Measurements from ENCODE around the gene RIMOC1.

DNA sequence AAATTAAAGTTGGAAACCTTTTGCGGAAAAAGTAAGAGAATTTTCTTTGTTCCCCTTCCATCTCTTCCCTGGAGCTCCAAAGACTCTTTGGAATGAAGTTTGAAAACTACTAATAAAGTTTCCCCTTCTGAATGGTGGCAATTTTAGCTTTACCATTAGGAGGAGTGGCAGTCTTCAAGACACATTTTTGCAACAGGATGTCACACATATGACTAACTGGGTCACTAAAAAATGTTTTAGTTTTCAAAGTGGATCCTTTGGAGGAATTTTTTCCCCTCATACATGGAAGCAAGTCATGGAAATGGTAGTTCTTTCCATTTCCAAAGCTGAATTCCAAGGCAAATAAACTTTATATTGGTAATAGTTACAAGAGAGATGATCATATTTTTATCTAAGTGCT is 36.5 kb downstream of the RIMOC1 start:
- TF ChIP-seq, protein P1, sequence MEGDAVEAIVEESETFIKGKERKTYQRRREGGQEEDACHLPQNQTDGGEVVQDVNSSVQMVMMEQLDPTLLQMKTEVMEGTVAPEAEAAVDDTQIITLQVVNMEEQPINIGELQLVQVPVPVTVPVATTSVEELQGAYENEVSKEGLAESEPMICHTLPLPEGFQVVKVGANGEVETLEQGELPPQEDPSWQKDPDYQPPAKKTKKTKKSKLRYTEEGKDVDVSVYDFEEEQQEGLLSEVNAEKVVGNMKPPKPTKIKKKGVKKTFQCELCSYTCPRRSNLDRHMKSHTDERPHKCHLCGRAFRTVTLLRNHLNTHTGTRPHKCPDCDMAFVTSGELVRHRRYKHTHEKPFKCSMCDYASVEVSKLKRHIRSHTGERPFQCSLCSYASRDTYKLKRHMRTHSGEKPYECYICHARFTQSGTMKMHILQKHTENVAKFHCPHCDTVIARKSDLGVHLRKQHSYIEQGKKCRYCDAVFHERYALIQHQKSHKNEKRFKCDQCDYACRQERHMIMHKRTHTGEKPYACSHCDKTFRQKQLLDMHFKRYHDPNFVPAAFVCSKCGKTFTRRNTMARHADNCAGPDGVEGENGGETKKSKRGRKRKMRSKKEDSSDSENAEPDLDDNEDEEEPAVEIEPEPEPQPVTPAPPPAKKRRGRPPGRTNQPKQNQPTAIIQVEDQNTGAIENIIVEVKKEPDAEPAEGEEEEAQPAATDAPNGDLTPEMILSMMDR (conservative IDR thresholded peaks at IDR 0.05 in 1 of 2, IDR thresholded peaks at IDR 0.05 in 1 of 2; ENCODE audit: low read depth in 1 of 2, low read length in 2 of 2): no peak
- no peak for TF ChIP-seq EZH2 (IDR thresholded peaks at IDR 0.05; ENCODE audit: low read length, missing control alignments)
